ENCODE data around the gene CD300H.

DNA sequence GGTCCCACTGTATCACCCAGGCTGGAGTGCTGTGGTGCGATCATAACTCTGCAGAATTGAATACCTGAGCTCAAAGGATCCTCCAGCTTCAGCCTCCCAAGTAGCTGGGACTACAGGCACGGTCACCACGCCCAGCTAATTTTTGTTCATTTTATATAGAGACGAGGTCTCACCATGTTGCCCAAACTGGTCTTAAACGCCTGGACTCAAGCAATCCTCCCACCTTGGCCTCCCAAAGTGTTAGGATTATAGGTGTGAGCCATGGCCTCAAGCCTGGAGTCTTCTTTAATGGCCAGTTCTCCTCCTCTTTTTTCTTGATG lies 36.5 kb downstream of the CD300H start:
- TF ChIP-seq, protein P1, sequence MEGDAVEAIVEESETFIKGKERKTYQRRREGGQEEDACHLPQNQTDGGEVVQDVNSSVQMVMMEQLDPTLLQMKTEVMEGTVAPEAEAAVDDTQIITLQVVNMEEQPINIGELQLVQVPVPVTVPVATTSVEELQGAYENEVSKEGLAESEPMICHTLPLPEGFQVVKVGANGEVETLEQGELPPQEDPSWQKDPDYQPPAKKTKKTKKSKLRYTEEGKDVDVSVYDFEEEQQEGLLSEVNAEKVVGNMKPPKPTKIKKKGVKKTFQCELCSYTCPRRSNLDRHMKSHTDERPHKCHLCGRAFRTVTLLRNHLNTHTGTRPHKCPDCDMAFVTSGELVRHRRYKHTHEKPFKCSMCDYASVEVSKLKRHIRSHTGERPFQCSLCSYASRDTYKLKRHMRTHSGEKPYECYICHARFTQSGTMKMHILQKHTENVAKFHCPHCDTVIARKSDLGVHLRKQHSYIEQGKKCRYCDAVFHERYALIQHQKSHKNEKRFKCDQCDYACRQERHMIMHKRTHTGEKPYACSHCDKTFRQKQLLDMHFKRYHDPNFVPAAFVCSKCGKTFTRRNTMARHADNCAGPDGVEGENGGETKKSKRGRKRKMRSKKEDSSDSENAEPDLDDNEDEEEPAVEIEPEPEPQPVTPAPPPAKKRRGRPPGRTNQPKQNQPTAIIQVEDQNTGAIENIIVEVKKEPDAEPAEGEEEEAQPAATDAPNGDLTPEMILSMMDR (IDR thresholded peaks at IDR 0.05) = no peak
- TF ChIP-seq POLR2AphosphoS5 (IDR thresholded peaks at IDR 0.05) = no peak
